GM21825 (cell line): ENCODE results near the gene LIG4.
A peak's percentile ranks its signal among the peaks of the same experiment; 100 is the strongest.
"Not testable (repeated sequence)": the region's sequence is repeated elsewhere in the genome, so short reads cannot be mapped to it uniquely, and the experiment has no call there.

ENCODE experiments used
- ATAC-seq: cut with Tn5 transposase; IDR thresholded peaks from one replicate; pipeline ENCODE4 v1.9.1; 2021; ENCODE audit warnings: mild to moderate bottlenecking, moderate library complexity; ENCODE audit not compliant: unreplicated experiment

LIG4 gene

DNA sequence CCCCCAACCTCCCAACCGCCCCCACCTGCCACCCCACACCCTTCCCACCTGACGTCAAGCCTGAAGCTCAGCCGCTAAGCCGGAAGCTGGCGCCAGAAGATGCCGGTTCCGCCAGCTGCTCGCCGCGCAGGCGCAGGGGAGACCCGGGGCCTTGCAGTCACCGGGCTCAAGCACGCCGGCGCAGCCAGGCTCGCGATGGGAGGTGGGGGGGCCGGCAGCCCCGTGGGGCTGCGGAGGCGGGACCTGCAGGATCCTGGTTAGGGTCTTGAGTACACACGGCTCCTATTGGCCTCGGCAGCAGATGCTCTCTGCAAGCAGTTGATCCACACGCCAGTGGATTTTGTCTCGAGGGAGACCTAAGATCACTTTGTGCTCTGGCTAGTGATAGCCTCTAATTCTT, at the start of gene LIG4:
TSS of gene LIG4 (minus strand) at position 101 of the 400 bp plus-strand sequence. CDS start 4,268 bp downstream, outside the sequence.
- peak; percentile 65 for ATAC-seq

DNA sequence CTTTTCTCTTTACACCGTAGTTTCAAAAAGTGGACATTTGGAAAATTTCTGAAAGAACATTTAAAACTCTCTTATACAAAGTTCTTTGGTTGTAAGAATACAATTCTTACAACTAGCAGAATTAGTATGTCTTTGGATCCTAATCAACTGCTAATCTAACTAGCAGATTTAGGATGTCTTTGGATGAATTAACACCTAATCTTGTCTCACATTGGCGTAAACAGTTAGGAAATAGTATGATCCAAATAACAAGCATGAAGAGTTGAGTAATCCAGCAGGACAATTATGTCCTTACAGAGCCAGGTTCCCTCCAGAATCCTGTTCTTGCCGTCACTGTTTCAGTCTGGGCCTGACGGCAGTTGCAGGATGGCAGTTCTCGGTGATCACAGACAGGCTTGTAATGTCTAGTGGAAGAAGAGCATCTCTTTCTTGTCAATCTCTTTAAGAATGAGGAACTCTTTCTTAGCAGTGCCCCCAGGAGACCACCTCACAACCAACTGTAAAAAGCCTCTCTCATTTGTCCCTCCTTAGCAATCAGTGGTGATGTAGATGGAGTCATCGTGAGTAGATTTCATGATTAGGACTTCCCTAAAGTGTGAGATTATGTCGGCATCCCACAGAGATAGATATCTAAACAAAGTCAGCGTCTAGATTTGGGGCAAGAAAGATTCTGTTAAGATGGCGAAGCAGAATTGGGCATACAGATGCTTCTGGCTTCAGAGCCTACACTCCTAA, 48.5 kb upstream of the LIG4 start:
- ATAC-seq, result no peak

DNA sequence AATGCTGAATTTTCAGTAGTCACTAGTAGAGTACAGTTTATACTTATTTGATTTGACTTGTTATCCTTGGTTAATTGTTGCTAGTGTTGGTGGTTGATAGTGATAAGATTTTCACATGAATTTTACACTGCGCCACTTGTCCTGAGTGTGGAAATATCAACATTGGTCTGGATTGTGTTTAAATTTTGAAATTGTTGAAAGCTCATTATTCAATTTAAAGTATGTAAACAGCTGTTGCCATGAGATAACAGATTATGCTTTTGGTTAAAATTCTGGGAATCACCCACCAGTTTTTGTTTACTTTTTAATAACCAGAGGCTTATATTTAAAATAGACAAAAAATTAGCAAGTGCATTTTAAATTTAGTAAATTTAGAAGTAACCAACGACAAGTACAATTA, 41.9 kb upstream of the LIG4 start:
- no peak for ATAC-seq

DNA sequence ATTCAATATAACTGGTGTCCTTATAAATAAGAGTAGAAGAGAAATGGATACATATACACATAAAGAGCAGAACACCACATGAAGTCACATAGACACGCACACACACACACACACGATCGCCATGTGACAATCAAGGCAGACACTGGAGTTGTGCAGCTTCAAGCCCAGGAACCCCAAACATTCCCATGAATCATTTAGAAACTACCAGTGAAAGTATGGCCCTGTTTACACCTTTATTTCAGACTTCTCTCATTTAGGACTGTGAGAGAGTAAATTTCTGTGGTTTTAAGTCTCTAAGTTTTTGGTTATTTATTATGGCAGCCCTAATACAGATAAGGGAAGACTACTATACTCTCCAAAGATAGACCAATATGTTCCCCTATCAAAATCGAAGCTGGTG, 33.8 kb upstream of the LIG4 start:
- ATAC-seq, result peak; percentile 54

DNA sequence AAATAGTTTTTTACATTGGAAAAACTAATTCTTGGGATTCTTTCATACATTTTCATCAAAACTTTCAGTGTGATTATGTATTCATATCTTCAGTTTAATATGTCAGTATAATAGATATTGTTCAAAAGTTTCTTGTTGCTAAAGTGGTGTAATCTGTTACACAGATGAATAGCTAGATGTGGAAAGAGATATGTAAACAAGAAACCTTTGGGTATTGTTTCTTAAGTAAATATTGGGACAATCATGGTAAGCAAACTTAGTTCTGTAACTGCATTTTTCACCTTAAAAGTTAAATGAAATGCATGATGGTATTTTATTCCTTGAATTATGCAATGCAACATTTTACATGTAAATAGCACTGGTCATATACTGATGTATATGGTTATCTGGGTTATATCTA, 15.0 kb upstream of the LIG4 start:
- no peak for ATAC-seq

DNA sequence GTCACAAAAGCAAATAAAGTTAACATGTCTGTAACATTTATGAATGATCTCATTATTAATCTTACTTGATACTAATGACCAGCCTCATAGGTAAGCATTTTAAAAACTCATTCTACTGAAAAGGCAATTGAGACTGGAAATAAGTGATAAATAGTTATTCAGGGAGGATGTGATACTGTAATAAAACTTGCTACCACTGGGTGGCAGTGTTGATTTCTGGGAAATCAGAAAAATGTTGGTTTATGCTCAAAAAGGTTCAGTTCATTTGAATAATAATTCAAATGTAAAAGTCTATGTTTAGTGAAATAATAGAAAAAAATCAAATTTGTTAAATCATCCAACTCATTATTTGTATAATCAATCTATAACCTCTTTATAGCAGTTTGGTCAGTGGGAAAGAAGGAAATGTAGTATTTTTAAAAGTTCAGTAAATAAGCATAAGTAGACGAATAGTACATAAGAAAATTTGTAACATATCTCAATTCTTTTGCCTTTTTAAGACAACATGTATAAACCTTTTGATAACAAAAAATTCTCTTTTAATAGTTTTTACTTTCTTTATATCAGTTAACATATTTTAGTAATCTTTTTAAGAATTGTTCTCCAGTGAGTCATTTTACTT, 12.4 kb upstream of the LIG4 start:
- no peak for ATAC-seq

DNA sequence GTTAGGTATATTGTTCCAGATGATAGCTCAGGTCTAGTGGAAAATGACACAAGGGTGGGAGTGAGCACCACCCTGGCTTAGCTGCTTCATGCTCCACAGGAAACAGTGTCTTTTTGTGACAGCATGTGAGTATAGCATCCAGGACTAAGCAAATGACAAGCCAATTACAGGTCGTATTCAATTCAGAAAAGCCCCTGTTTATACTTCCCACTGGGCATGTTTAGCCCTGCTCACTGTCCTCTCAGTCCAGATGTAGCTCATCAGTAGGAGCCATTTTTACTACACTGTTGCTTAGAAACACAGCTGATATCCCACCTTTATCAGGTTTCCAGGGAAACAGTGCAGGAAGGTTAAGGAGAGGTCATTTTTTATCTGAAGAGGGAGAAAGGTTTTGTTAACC, 10.8 kb upstream of the LIG4 start:
- no peak for ATAC-seq

DNA sequence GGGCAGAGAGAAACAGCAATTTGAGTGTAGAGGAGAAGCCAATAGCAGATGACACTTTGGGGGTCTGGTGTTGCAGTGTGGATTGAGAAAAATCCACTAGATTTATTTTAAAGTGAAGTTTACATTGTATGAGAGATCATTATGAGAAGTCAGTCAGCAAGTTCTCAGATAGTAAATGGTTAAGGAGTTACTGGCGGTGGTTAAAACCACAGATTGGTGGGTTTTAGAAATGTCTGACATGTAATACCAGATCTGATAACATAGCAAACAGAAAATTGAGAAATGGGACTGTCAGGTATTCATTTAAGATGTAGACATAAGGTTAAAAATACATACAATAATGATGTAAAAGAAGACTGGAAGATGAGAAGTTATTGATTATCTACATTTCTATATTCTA, 10.1 kb upstream of the LIG4 start:
- no peak for ATAC-seq

DNA sequence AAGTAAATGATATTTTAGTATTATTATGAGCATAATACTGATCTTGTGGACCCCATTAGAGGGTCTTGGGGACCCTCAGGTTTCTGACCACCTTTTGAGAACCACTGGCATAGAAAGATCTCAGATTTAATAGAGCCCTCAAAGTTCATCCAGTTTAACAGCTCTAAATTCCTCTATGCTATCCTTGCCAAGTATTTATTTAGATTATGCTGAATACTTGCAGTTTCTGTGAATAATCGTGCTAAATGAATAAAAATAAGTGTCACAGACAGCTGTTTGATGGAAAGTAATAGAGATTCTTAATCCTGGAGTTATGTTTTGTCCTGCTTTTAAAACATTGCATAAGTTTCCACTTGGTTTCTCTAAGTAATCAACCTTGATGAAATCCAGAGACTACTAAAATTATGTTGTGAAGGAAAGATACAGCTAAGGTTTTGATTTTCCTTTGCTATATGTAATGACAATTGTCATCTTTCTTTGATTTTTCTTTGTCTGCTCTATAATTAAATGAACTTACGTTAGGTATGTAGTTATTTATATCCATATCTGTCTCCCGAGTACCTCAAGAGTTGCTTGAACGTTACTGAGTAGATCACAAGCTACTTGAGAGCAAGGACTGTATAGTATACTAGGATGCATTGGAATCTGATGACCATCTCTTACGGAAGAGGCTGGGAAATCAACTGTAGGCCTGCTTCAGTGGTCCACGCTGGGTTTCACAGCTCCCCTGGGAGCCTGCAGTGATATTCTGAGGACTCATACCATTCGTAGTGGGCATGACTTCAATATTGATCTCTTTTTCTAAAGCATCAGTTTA, 8.6 kb upstream of the LIG4 start:
- no peak for ATAC-seq

DNA sequence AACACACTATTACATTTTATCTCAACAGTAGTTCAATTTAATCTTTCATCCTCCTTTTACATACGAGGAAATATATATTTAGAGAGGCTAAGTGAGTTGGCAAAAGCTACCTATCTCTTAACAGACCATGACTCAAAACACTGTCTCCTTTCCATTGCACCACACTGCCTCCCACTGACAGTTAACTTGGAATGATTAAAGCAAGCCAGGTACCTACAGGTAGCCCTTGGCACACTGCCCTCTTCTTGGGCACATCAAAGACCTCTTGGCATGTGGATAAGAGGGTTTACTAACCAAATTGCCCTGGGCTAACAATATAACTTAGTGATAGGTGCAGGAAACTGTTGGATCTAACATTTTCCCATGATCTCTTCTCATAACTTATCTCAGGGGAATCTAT, 4.7 kb upstream of the LIG4 start:
- ATAC-seq, result no peak

DNA sequence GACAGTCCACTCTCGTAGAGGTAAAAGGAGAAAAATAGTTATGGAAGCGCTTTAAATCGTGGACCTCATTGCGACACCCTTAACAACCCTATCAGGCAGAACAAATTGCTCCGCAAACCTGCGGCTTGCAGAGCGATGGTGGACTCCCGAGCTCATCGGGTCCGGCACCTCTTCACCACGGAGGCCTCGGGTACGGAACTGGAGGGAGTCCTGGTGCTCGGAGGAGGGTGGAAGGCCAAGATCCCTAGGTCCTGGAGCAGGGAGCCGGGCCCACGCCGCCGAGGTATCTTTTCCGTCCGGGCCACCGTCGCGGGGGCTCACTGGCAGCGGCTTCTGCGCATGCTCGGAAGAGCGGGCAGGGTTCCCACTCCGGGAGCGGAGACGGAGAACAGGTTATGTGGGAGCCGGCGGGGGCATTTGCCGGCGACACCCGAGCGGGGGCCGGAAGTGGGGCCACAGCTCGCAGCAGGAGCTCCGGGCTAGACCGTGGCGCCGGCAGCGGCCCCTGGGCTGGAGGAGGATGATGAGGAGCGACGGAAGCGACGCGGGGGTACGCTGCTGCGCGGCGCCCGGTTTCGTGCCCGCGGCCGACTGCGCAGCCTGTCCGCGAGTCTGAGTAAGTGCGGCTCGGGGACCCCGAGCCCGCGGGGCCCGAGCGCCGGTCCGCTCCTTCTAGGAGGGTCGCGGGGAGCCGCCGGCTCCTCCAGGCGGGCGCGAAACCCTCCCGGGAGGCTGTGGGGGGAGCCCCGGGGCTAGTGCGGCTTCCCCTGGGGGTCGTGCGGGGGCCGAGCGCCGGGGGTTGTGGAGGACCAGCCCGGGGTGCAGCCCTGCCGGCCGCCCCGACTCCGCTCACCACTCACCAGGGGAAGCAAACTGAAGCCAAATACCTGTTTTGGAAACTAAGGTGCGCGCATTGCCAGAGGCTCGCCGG, 3.0 kb upstream of the LIG4 start, which contains the start of gene ABHD13:
TSS of gene ABHD13 (plus strand) at position 349 of the 931 bp plus-strand sequence. CDS start 10,827 bp downstream, outside the sequence.
- peak; percentile 75 for ATAC-seq

DNA sequence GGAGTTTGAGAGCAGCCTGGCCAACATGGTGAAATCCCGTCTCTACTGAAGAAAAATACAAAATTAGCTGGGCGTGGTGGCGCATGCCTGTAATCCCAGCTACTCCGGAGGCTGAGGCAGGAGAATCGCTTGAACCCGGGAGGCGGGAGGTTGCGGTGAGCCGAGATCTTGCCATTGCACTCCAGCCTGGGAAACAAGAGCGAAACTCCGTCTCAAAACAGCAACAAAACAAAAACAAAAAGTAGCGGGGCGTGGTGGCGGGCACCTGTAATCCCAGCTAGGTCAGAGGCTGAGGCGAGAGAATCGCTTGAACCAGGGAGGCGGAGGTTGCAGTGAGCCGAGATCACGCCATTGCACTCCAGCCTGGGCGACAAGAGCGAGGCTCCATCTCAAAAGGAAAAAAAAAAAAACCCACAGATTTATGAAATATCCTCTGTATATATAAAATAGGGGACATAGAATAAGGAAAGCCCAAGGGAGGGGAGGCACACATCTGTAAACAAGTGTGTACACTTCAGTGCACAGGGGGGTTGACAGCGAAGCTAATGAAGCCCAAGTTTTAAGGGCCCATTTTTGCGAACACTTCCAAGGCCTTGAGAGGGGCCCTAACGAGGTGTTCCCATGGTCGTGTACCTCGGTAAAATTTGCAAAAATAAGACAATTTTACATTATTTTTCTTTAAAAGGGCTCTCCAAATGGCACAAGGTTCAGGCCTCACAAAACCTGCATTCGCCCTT, 2.1 kb upstream of the LIG4 start:
- not testable (repeated sequence) for ATAC-seq

DNA sequence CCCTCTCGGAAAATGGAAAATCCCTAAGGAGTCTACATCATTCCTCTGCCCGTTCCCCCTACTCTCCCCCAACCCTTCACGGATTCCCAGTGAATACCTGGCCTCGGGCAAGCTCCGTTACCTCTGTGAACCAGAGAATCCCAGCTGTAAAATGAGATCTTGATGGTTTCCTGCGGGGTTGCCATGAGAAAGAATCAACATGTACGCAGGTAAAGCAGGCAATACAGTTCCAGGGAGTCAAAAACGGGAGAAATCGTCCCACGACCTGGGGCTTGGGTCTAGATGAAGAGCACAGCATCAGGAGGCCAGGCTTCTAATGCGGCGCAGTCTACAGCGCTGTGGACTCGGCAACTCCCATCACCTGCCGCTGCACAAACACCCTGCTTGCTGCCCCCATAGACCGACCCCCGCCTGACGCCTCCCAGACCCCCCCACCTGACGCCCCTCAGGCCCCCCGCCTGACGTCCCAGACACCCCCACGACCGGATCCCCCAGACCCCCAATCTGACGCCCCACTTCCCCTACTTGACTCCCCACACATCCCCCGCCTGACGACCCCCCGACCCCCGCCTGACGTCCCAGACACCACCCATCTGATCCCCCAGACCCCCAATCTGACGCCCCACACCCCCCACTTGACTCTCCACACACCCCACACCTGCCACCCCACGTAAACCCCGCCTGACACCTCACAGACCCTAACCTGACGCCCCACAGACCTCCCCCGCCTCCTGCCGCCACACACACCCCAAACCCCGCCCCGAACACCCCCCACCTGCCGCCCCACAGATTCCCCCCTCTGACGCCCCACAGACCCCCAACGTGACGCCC, 680 bp downstream of the LIG4 start:
- ATAC-seq, result no peak

DNA sequence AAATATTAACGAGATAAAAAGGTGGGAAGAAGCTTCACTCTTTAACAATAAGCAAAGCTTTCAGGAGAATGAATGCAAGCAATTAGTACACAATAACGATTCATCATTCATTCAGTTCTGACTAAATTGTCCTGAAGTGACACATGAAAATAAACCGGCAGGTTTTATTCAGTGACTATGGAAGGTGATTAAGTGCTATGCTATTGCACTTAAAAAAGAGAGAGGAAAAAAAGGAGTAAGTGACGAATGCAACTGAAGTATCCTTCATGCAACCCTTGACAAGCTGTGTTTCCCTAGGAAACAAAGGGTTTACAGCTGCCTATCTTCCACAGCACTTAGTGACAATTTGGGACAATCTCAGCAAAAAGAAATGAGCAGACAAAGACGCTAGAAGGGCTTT, 1.4 kb downstream of the LIG4 start:
- no peak for ATAC-seq

DNA sequence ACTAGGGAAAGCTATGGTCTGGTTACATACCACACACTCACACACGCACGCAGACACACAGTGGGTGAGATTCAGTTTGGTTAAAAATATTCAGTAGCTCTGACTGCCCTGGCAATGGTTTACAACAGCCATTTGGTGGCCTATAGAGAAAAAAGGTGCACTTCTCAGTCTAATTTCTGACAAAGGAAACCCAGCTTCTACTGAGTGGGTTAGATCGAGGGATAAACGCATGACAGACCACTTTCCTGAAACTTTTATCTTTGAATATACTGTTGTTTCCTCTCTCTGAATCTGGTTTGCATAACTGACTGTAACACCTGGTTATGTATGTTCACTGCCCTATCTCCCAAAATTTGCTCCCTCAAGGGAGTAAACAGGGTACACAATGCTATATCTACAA, 2.5 kb downstream of the LIG4 start:
- ATAC-seq, result peak; percentile 43

DNA sequence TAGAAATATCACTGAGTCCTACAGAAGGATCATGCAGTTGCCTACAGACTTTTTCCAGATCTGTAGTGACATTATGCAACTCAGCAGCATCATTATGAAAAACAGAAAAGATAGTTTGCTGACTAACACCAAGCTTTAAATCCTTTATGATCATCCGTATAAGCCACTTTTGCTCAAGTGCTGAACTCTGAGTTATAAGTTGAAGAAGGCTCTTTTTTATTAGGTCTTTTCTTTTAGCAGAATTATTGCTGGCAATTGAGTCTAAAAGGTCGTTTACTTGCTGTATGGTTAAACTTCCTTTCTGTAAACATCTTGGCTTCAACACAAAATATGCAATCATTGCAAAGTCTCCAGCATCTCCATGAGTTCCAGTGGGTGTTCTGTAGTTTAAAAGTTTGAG, 4.8 kb downstream of the LIG4 start:
- ATAC-seq, result no peak

DNA sequence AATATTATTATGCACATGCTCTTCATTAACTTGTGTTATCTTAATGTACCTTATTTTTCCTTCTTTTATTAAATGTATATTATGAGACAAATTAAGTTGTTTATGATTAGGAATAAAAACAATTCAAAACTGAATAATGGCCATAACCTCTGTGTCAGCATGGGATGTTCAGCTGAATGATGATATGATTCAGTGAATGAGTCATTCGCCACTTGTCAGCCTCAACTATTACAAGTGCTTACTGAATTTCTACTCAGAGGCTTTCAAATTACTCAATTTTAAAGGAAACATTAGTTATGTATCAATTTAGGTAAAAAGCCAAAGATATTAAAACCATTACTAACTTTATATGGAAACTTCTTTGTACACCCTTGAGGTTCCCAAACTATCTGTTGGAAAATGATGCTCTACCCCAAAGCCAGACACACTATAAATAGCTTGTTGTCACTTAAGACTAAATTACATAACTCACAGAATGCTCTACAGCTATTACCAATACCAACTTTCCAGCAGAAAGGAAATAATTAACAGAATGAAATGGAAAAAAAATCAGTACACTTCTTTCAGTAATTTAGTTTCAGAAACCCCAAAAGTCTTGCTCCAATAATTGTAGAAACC, 14.4 kb downstream of the LIG4 start:
- ATAC-seq, result no peak

DNA sequence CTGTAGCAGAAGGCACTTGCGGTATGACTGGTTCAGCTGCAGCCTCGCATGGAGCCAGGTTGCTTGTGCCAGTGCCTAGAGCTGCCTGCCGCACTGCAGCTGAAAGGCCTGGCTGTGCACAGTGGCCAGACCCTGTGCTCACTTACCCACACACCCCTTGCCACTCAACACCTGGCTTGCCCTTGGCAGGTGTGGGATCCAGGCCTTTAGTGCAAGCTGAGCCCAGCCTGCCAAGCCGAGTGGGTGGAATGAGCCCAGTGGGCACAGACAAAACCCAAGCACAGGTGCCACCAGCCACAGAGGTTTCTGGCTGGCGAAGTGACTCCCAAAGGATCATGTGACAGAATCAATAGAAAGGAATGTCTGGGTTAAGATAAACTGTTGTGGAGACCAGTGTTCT, 19.5 kb downstream of the LIG4 start:
- no peak for ATAC-seq

DNA sequence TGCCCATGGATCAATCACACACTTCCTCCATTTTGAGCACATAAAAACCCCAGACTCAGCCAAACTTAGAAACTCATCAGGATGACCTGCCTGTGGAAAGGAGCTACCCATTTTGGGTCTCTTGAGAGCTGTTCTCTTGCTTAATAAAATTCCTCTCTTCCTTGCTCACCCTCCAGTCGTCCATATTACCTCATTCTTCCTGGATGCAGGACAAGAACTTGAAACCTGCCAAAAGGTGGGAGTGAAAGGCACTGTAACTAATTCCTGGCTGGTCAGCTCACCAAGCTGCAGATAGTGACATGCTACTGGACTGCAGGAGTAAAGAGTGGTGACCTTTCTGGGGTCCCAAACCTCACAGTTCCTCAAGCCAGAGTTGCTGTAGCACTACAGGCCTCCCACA, 20.2 kb downstream of the LIG4 start:
- no peak for ATAC-seq
